ENCODE measurements around the gene TSPAN11. TPM values are rescaled to one million over a fixed set of nuclear protein-coding genes. Genes with fewer than 3 reads are reported as not detected.
A peak's percentile ranks its signal among the peaks of the same experiment; 100 is the strongest.

Gene TSPAN11
- polyA plus RNA-seq, 6 donors from 2014 or later: not detected

DNA sequence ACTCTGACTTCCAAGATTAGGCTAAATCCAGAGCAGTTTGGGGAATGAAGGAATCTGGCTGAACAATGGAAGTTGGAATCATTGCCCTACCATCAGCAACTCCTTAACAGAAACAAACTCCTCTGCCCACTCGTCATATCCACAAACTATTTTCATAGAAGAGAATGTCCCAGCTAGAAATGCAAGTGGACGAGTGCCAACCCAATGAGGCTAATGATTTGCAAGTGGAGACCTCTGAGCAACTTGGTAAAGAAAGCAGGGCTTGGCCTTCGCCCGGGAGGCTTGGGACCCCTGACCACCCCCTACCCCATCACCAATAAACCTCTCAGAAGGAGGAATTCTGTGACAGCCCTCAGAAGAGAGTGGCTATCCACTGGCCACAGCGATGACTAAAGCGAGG is 107.1 kb downstream of the TSPAN11 start:
- DNase-seq: no peak
- Mint-ChIP-seq H3K9me3 (no peaks in the 10 kb centered on the region), H3K4me3 (no peak overlapping the region), H3K4me1 (no peaks in the 10 kb centered on the region), H3K27me3 (peaks cover 0 to 11% (median 6%) of the 10 kb centered on the region in 3 donors), H3K27ac (no peak overlapping the region), H3K36me3 (no peaks in the 10 kb centered on the region)
- ATAC-seq (ENCODE audit: low read depth in 2 of 2): no peak

DNA sequence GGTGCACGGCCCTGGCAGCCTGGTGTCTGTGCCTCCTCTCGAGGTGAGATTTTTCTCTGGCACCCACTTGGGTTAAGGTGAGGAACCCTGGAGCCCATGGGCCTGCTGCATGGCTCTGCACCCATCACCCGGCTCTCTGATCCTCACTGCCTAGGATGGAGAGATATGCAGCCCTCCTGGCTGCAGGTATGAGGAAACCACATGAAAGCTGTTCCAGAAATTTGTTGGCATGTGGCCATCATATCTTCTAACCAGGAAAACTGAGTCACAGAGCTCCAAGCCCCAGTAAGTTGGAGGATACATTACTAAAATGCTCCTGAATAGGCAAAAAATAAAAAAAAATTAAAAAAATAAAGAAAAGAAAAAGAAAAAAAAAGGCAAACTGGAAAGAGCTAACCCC is 107.8 kb downstream of the TSPAN11 start:
- no peaks in the 10 kb centered on the region for H3K4me1 Mint-ChIP-seq
- H3K27ac Mint-ChIP-seq: no peak overlapping the region
- H3K27me3 Mint-ChIP-seq: peaks cover 0 to 11% (median 6%) of the 10 kb centered on the region in 3 donors
- DNase-seq (no peak), ATAC-seq (ENCODE audit: low read depth in 2 of 2) (no peak)
- H3K9me3 Mint-ChIP-seq: no peaks in the 10 kb centered on the region
- no peak overlapping the region for H3K4me3 Mint-ChIP-seq
- H3K36me3 Mint-ChIP-seq: no peaks in the 10 kb centered on the region

DNA sequence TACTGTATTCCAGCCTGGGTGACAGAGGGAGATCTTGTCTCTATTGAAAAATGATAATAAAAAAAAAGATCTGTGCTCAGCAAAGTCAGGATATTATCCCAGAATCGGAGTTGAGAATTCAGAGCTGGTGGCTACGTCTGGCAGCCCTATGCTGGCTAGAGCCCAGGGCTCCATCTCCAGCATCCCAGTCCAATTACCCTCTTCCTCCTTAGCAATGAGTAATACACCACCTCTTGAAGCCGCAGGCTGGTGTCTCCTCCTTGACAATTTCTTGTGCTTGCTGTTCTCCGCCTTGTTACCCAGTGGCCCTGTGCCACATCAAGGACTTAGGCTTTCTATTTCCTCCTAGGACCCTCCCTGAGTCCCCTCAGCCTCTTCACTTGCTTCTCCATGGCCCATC is 108.7 kb downstream of the TSPAN11 start:
- Mint-ChIP-seq H3K9me3 (no peaks in the 10 kb centered on the region), H3K27me3 (peaks cover 0 to 11% (median 6%) of the 10 kb centered on the region in 3 donors), H3K36me3 (no peaks in the 10 kb centered on the region), H3K4me1 (no peaks in the 10 kb centered on the region), H3K4me3 (no peak overlapping the region), H3K27ac (no peak overlapping the region)
- no peak for DNase-seq
- ATAC-seq (ENCODE audit: low read depth in 2 of 2): no peak

DNA sequence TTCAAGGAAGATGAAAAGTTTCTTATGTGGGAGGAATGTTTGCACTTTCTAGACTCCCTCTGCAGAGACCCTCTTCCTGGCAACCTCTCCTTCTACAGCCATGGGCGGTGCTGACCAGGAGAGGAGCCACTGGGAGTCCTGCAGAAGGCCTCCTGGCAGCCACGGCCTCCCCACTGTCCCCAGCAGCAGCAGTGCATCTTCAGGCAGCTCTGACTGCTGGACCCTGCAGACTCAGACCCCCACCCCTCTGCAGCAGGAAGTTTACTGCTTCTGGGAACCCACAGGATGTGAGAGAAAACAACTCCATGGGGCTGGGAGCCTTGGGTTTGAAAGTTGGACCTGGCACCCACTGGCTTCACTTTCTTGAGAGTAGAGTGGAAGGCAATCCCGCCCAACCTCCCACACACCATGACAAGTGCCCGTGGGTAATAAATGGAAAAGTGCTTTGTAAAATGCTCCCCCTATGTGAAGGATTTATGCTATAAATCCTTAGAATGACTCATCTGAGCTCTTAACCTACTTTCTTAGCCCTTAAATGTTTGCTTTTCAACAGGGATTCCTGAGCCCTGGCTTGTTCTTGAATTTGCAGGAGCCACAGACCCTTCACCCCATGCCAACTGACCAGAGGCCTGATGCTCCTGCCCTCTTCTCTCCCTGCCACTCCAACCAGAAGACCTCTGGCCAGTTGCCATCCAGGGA is 109.6 kb downstream of the TSPAN11 start:
- Mint-ChIP-seq H3K36me3 (no peaks in the 10 kb centered on the region), H3K4me1 (no peaks in the 10 kb centered on the region), H3K9me3 (no peaks in the 10 kb centered on the region), H3K27ac (no peak overlapping the region), H3K4me3 (no peak overlapping the region), H3K27me3 (peaks cover 0 to 11% (median 6%) of the 10 kb centered on the region in 3 donors)
- DNase-seq (no peak), ATAC-seq (ENCODE audit: low read depth in 2 of 2) (no peak)

DNA sequence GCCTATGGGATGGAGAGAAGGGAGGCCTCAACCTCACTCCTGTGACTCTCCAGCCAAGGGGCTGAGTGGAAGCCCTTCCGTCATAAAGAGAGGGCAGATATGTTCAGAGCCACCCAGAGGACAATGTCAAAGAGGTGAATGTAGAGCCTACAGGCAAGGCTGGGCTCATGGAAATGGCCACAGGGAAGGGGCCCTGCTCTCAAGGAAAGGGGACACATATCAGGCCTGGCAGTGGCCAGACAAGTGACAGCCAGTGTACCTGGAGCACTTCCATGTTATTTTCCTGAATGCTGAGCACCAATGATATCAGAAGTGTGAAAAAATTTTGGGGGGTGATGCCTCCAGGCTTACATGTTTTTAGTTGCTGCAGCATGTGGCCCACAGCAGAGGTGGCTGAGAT is 110.5 kb downstream of the TSPAN11 start:
- Mint-ChIP-seq H3K27ac (no peak overlapping the region), H3K27me3 (peaks cover 0 to 11% (median 6%) of the 10 kb centered on the region in 3 donors), H3K36me3 (no peaks in the 10 kb centered on the region), H3K4me3 (peak overlapping the region in 1 of 8 donors; percentile 49), H3K9me3 (no peaks in the 10 kb centered on the region), H3K4me1 (no peaks in the 10 kb centered on the region)
- DNase-seq (no peak), ATAC-seq (ENCODE audit: low read depth in 2 of 2) (no peak)

GRCh38 chr12:31037931-31038330 is 111.4 kb downstream of the TSPAN11 start:
- no peaks in the 10 kb centered on the region for H3K9me3 Mint-ChIP-seq
- ATAC-seq (ENCODE audit: low read depth in 2 of 2): no peak
- peaks cover 0 to 11% (median 6%) of the 10 kb centered on the region in 3 donors for H3K27me3 Mint-ChIP-seq
- DNase-seq: no peak
- peak overlapping the region in 2 of 6 donors; percentile 24 to 41 for H3K27ac Mint-ChIP-seq
- H3K4me1 Mint-ChIP-seq: no peaks in the 10 kb centered on the region
- H3K4me3 Mint-ChIP-seq: no peak overlapping the region
- no peaks in the 10 kb centered on the region for H3K36me3 Mint-ChIP-seq

GRCh38 chr12:31041033-31041564 is 114.6 kb downstream of the TSPAN11 start:
- ATAC-seq (ENCODE audit: low read depth in 2 of 2): no peak
- Mint-ChIP-seq H3K27me3 (peaks cover 0 to under 1% (median 0%) of the 10 kb centered on the region in 3 donors), H3K4me1 (no peaks in the 10 kb centered on the region), H3K27ac (no peak overlapping the region), H3K36me3 (no peaks in the 10 kb centered on the region), H3K9me3 (no peaks in the 10 kb centered on the region), H3K4me3 (no peak overlapping the region)
- DNase-seq: no peak

Other genes with a start within 250 kb of the TSPAN11 start
- 10 to 100 TPM; 10.0 to 19.0 (median 15.4) TPM for gene IPO8, start 230.9 kb upstream of the TSPAN11 start, polyA plus RNA-seq (ENCODE audit: low read depth in 6 of 6)
- gene CAPRIN2, start 171.8 kb upstream of the TSPAN11 start, polyA plus RNA-seq (ENCODE audit: low read depth in 6 of 6): 10 to 100 TPM in 3 of 6 donors, 1 to 10 TPM in 2, not detected in 1; 5.1 to 12.8 (median 10.1) TPM
- gene DDX11, start 147.1 kb downstream of the TSPAN11 start, polyA plus RNA-seq (ENCODE audit: low read depth in 6 of 6): 10 to 100 TPM in 4 of 6 donors, 1 to 10 TPM in 2; 2.6 to 30.8 (median 12.2) TPM

Data from naive B cell (primary cell).